Stimulated activated naive CD4-positive, alpha-beta T cell treated with Interleukin-2 at 50 U/mL for 16 hours (primary cell): ENCODE results near the gene ATP8B4.
"Not testable (repeated sequence)": the region's sequence is repeated elsewhere in the genome, so short reads cannot be mapped to it uniquely, and the experiment has no call there.

Experiments
- DNase-seq: peaks from one replicate; lab custom pipeline; 2025; lab: John Stamatoyannopoulos, UW

ATP8B4 gene

GRCh38 chr15:50107591-50108408 is 11.2 kb downstream of the ATP8B4 start:
- DNase-seq = no peak

- DNase-seq = no peak
Measured at GRCh38 chr15:50107157-50107556, 11.9 kb downstream of the ATP8B4 start.

GRCh38 chr15:50106457-50106856 is 12.6 kb downstream of the ATP8B4 start:
- DNase-seq = no peak

- no peak for DNase-seq
Measured at GRCh38 chr15:50100486-50100885, 18.5 kb downstream of the ATP8B4 start.

- DNase-seq = no peak
Measured at GRCh38 chr15:50098545-50098944, 20.5 kb downstream of the ATP8B4 start.

- DNase-seq = no peak
Measured at GRCh38 chr15:50095938-50096821, 22.9 kb downstream of the ATP8B4 start.

GRCh38 chr15:50089386-50089785 is 29.6 kb downstream of the ATP8B4 start:
- not testable (repeated sequence) for DNase-seq

- DNase-seq = no peak
Measured at GRCh38 chr15:50084932-50085331, 34.1 kb downstream of the ATP8B4 start.

- no peak for DNase-seq
Measured at GRCh38 chr15:50083424-50084025, 35.5 kb downstream of the ATP8B4 start.

GRCh38 chr15:50082066-50082465 is 37.0 kb downstream of the ATP8B4 start:
- DNase-seq = no peak

GRCh38 chr15:50077651-50078050 is 41.4 kb downstream of the ATP8B4 start:
- no peak for DNase-seq

GRCh38 chr15:50077176-50077575 is 41.9 kb downstream of the ATP8B4 start:
- no peak for DNase-seq

- DNase-seq = no peak
Measured at GRCh38 chr15:50075319-50075718, 43.7 kb downstream of the ATP8B4 start.

GRCh38 chr15:50071551-50072258 is 47.3 kb downstream of the ATP8B4 start:
- no peak for DNase-seq

- DNase-seq = no peak
Measured at GRCh38 chr15:50068016-50068415, 51.0 kb downstream of the ATP8B4 start.

GRCh38 chr15:50067254-50067653 is 51.8 kb downstream of the ATP8B4 start:
- DNase-seq = no peak

GRCh38 chr15:50066666-50067065 is 52.4 kb downstream of the ATP8B4 start:
- no peak for DNase-seq

GRCh38 chr15:50066202-50066601 is 52.8 kb downstream of the ATP8B4 start:
- DNase-seq = no peak

- DNase-seq = no peak
Measured at GRCh38 chr15:50065279-50065678, 53.8 kb downstream of the ATP8B4 start.

GRCh38 chr15:50064673-50065072 is 54.4 kb downstream of the ATP8B4 start:
- no peak for DNase-seq

GRCh38 chr15:50063226-50063625 is 55.8 kb downstream of the ATP8B4 start:
- no peak for DNase-seq

GRCh38 chr15:50061503-50061902 is 57.5 kb downstream of the ATP8B4 start:
- no peak for DNase-seq
